H9 (cell line): ENCODE results near the gene CDYL. TPM values are rescaled to one million over a fixed set of nuclear protein-coding genes. Genes with fewer than 3 reads are reported as not detected.

Experiments
- DNase-seq: peaks from one replicate; pipeline ENCODE4 v3.0.0-alpha.2; 2017
- H2AFZ ChIP-seq: one replicate; pipeline ENCODE4 v1.6.1; 2013; ENCODE audit warnings: mild to moderate bottlenecking, low read length, control low read depth, moderate library complexity
- H2AK5ac ChIP-seq: 2 replicates; pipeline ENCODE4 v1.6.1; 2013; ENCODE audit warnings: low read length, control low read depth, mixed read lengths; ENCODE audit not compliant: insufficient read length
- H2BK120ac ChIP-seq: one replicate; pipeline ENCODE4 v1.6.1; 2013; ENCODE audit warnings: low read depth, mild to moderate bottlenecking, low read length, control low read depth, inconsistent platforms; ENCODE audit not compliant: poor library complexity, severe bottlenecking
- H2BK12ac ChIP-seq: 2 replicates; pipeline ENCODE4 v1.6.1; 2013; ENCODE audit warnings: low read length, control low read depth, mixed read lengths, low read depth; ENCODE audit not compliant: insufficient read length
- H2BK15ac ChIP-seq: 2 replicates; pipeline ENCODE4 v1.6.1; 2013; ENCODE audit warnings: low read depth, low read length, control low read depth
- H2BK20ac ChIP-seq: one replicate; pipeline ENCODE4 v1.6.1; 2013; ENCODE audit warnings: low read depth, mild to moderate bottlenecking, low read length, control low read depth, inconsistent platforms; ENCODE audit not compliant: poor library complexity, severe bottlenecking
- H2BK5ac ChIP-seq: 2 replicates; pipeline ENCODE4 v1.6.1; 2013; ENCODE audit warnings: low read length, control low read depth, mixed read lengths; ENCODE audit not compliant: insufficient read length
- H3K14ac ChIP-seq: 2 replicates; pipeline ENCODE4 v1.6.1; 2013; ENCODE audit warnings: low read length, control low read depth; ENCODE audit not compliant: insufficient read depth
- H3K18ac ChIP-seq: 2 replicates; pipeline ENCODE4 v1.6.1; 2013; ENCODE audit warnings: low read depth, mild to moderate bottlenecking, mixed read lengths, low read length, control low read depth; ENCODE audit not compliant: insufficient read length
- H3K23ac ChIP-seq: 2 replicates; pipeline ENCODE4 v1.6.1; 2013; ENCODE audit warnings: low read length, control low read depth, mixed read lengths, low read depth; ENCODE audit not compliant: insufficient read length
- H3K23me2 ChIP-seq: 2 replicates; pipeline ENCODE4 v1.6.1; 2013; ENCODE audit warnings: low read depth, mild to moderate bottlenecking, mixed read lengths, low read length, control low read depth; ENCODE audit not compliant: insufficient read length, poor library complexity, severe bottlenecking
- H3K27ac ChIP-seq: 2 replicates; pipeline ENCODE4 v1.5.1; 2013; ENCODE audit warnings: low read length, control low read depth, mixed read lengths, low read depth; ENCODE audit not compliant: insufficient read length
- H3K27me3 ChIP-seq: 2 replicates; pipeline ENCODE4 v1.6.1; 2013; ENCODE audit warnings: low read length, control low read depth, inconsistent platforms; ENCODE audit not compliant: insufficient read depth
- H3K4ac ChIP-seq: 2 replicates; pipeline ENCODE4 v1.6.1; 2013; ENCODE audit warnings: low read depth, mild to moderate bottlenecking, control low read depth, inconsistent platforms, low read length, moderate library complexity
- H3K4me1 ChIP-seq: 2 replicates; pipeline ENCODE4 v1.6.1; 2013; ENCODE audit warnings: low read length, control low read depth, inconsistent platforms; ENCODE audit not compliant: insufficient read depth
- H3K4me2 ChIP-seq: 2 replicates; pipeline ENCODE4 v1.6.1; 2013; ENCODE audit warnings: low read length, control low read depth, mixed read lengths; ENCODE audit not compliant: insufficient read length, insufficient read depth
- H3K56ac ChIP-seq: 2 replicates; pipeline ENCODE4 v1.6.1; 2013; ENCODE audit warnings: low read depth, mild to moderate bottlenecking, mixed read lengths, low read length, control low read depth; ENCODE audit not compliant: insufficient read length
- H3K79me1 ChIP-seq: 2 replicates; pipeline ENCODE4 v1.6.1; 2013; ENCODE audit warnings: low read depth, mild to moderate bottlenecking, moderate library complexity, low read length, control low read depth, inconsistent platforms; ENCODE audit not compliant: insufficient read depth, poor library complexity, severe bottlenecking
- H3K79me2 ChIP-seq: 2 replicates; pipeline ENCODE4 v1.6.1; 2013; ENCODE audit warnings: low read length, control low read depth, inconsistent platforms; ENCODE audit not compliant: insufficient read depth
- H3K9ac ChIP-seq: 2 replicates; pipeline ENCODE4 v1.6.1; 2013; ENCODE audit warnings: low read length, control low read depth, mixed read lengths; ENCODE audit not compliant: insufficient read length; ENCODE audit errors: extremely low read depth
- H3K9me3 ChIP-seq: one replicate; pipeline ENCODE4 v1.6.1; 2013; ENCODE audit warnings: low read depth, low read length, inconsistent platforms; ENCODE audit not compliant: control insufficient read depth
- H3T11ph ChIP-seq: one replicate; pipeline ENCODE4 v1.6.1; 2013; ENCODE audit warnings: mild to moderate bottlenecking, low read length, control low read depth, inconsistent platforms
- H4K20me1 ChIP-seq: one replicate; pipeline ENCODE4 v1.6.1; 2013; ENCODE audit not compliant: control insufficient read depth, insufficient read length, insufficient read depth
- H4K5ac ChIP-seq: 2 replicates; pipeline ENCODE4 v1.6.1; 2013; ENCODE audit warnings: low read depth, mild to moderate bottlenecking, mixed read lengths, low read length, control low read depth; ENCODE audit not compliant: insufficient read length
- H4K8ac ChIP-seq: replicated peaks from 2 replicates; pipeline ENCODE4 v1.6.1; 2013; ENCODE audit warnings: low read length, control low read depth, mixed read lengths, low read depth; ENCODE audit not compliant: insufficient read length
- H4K91ac ChIP-seq: 2 replicates; pipeline ENCODE4 v1.6.1; 2013; ENCODE audit warnings: low read depth, mild to moderate bottlenecking, moderate library complexity, mixed read lengths, low read length, control low read depth; ENCODE audit not compliant: insufficient read length
- H3K27ac Mint-ChIP-seq, 3 experiments: 2 replicates in 2 of 3; 3 replicates in 1 of 3; pipeline ENCODE4 v1.8.0; 2020 to 2021; ENCODE audit warnings: mixed read lengths in 3 of 3, mild to moderate bottlenecking in 1 of 3, moderate library complexity in 1 of 3
- H3K27me3 Mint-ChIP-seq: 2 replicates; pipeline ENCODE4 v1.8.0; 2021; ENCODE audit warnings: low read depth, mild to moderate bottlenecking, moderate library complexity, mixed read lengths
- H3K36me3 Mint-ChIP-seq, 3 experiments: 2 replicates in 2 of 3; 3 replicates in 1 of 3; pipeline ENCODE4 v1.8.0; 2020 to 2021; ENCODE audit warnings: low read depth in 3 of 3, mixed read lengths in 3 of 3; ENCODE audit not compliant: insufficient read depth in 1 of 3
- H3K4me1 Mint-ChIP-seq, 2 experiments: 2 replicates each; pipeline ENCODE4 v1.8.0; 2020; ENCODE audit warnings: mixed read lengths in 2 of 2
- H3K4me3 Mint-ChIP-seq, 2 experiments: 2 replicates in 1 of 2; 3 replicates in 1 of 2; pipeline ENCODE4 v1.8.0; 2020 to 2021; ENCODE audit warnings: mild to moderate bottlenecking in 2 of 2, mixed read lengths in 2 of 2, moderate library complexity in 1 of 2
- H3K9me3 Mint-ChIP-seq, 2 experiments: 2 replicates in 1 of 2; 3 replicates in 1 of 2; pipeline ENCODE4 v1.8.0; 2020; ENCODE audit warnings: mild to moderate bottlenecking in 2 of 2, mixed read lengths in 2 of 2, moderate library complexity in 1 of 2
- WGBS: extraction: QIAGEN DNeasy Blood & Tissue Kit; methylation state at CpG from one replicate; pipeline ENCODE4 v1.1.7; 2013; ENCODE audit warnings: missing lambda C conversion rate, low lambda C conversion rate, mixed read lengths; ENCODE audit not compliant: insufficient read length; ENCODE audit errors: extremely low coverage; 5-methylcytosine and 5-hydroxymethylcytosine counted together
- total RNA-seq: library from RNA; stranded (reverse); gene quantifications from 2 replicates; pipeline ENCODE4 v1.2.1, GENCODE V29; 2021
- TF ChIP-seq, protein P1 (sequence below): fragments of 200-600 bp; sonication (generic); conservative IDR thresholded peaks from 3 replicates; pipeline ENCODE4 v1.8.0; 2021; ENCODE audit warnings: antibody characterized with exemption, mild to moderate bottlenecking

Gene CDYL
- total RNA-seq, 1 experiment from 2014 or later, result 95.0 TPM

DNA sequence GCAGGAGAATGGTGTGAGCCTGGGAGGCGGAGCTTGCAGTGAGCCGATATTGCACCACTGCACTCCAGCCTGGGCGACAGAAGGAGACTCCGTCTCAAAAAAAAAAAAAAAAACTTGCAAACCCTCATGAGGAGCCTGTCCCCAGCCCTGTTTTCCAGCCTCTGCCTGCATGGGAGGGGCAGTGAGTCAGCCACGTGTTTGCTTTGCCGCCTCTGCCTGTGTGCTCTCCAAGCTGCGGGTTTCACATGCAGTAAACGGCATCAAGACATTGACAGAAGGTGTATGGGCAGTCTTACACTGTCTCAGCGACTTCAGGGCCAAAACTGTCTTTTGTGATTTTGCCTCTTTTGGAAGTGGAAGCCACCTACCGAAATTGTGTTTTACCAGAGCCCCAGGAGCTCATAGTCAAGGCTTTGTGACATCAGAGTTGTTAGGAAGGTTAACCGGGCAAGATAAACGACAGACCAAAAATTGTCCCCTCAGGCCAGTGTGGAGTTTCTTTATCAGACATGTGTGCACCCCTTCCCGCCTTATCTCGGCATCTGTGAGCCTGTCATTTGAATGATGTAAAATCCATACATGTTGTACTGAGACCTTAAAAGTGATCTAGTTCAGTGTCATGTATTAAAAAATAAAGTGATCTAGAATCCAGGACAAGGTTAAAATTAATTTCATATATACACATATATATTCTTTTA lies 174.8 kb downstream of the CDYL start:
- H3K9me3 ChIP-seq, result no peaks in the 10 kb centered on the region
- no peaks in the 10 kb centered on the region for H3K27me3 Mint-ChIP-seq
- H2AK5ac ChIP-seq, result no peak overlapping the region
- no CpG with 5 or more reads among the region's 14 CpGs for WGBS
- DNase-seq, result no peak
- H3K4me1 ChIP-seq, result peaks cover 4% of the 10 kb centered on the region; the same call in 1 of the 2 replicates
- H2BK5ac ChIP-seq, result no peak overlapping the region
- no peak overlapping the region for H3K18ac ChIP-seq
- H2BK20ac ChIP-seq, result no peak overlapping the region
- no peak overlapping the region for H2AFZ ChIP-seq
- no peak overlapping the region for H4K5ac ChIP-seq
- no peak overlapping the region for H3K27ac ChIP-seq
- H3K56ac ChIP-seq, result no peak overlapping the region
- no peak overlapping the region for H2BK120ac ChIP-seq
- H3K14ac ChIP-seq, result no peak overlapping the region
- H3K4ac ChIP-seq, result no peak overlapping the region
- H4K8ac ChIP-seq, result no peak overlapping the region
- H4K20me1 ChIP-seq, result peaks cover 2% of the 10 kb centered on the region
- peak overlapping the region in 1 of 3 experiments; percentile 79; a peak in 1 of 7 replicates for H3K27ac Mint-ChIP-seq
- H3K27me3 ChIP-seq, result no peaks in the 10 kb centered on the region
- H3K9ac ChIP-seq, result no peak overlapping the region
- H4K91ac ChIP-seq, result no peak overlapping the region
- H2BK12ac ChIP-seq, result no peak overlapping the region
- no peak overlapping the region for H3T11ph ChIP-seq
- TF ChIP-seq, protein P1, sequence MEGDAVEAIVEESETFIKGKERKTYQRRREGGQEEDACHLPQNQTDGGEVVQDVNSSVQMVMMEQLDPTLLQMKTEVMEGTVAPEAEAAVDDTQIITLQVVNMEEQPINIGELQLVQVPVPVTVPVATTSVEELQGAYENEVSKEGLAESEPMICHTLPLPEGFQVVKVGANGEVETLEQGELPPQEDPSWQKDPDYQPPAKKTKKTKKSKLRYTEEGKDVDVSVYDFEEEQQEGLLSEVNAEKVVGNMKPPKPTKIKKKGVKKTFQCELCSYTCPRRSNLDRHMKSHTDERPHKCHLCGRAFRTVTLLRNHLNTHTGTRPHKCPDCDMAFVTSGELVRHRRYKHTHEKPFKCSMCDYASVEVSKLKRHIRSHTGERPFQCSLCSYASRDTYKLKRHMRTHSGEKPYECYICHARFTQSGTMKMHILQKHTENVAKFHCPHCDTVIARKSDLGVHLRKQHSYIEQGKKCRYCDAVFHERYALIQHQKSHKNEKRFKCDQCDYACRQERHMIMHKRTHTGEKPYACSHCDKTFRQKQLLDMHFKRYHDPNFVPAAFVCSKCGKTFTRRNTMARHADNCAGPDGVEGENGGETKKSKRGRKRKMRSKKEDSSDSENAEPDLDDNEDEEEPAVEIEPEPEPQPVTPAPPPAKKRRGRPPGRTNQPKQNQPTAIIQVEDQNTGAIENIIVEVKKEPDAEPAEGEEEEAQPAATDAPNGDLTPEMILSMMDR, result no peak
- no peak overlapping the region for H2BK15ac ChIP-seq
- H3K9me3 Mint-ChIP-seq, result no peaks in the 10 kb centered on the region
- H3K4me2 ChIP-seq, result no peak overlapping the region
- H3K23me2 ChIP-seq, result no peaks in the 10 kb centered on the region
- H3K79me1 ChIP-seq, result no peaks in the 10 kb centered on the region
- no peak overlapping the region for H3K23ac ChIP-seq
- no peak overlapping the region for H3K4me3 Mint-ChIP-seq
- H3K79me2 ChIP-seq, result no peaks in the 10 kb centered on the region
- H3K36me3 Mint-ChIP-seq, result peaks cover 39 to 78% (median 73%) of the 10 kb centered on the region in 3 experiments
- peaks cover 38 to 42% of the 10 kb centered on the region in 2 experiments for H3K4me1 Mint-ChIP-seq
